Keratinocyte (primary cell): ENCODE measurements around the gene AGER. TPM values are rescaled to one million over a fixed set of nuclear protein-coding genes. Genes with fewer than 3 reads are reported as not detected.

Experiments used
- DNase-seq: peaks from one replicate; pipeline ENCODE4 v3.0.0-alpha.2; 2011; ENCODE audit warnings: low read depth, missing footprints, low spot score
- FAIRE-seq: peaks from 2 replicates; lab custom pipeline; 2011; peaks lifted over from hg19 to GRCh38; lab: Jason Lieb, UNC
- H2AFZ ChIP-seq: 2 replicates; pipeline ENCODE4 v1.6.0; 2012; ENCODE audit warnings: low read length, control low read depth, inconsistent platforms; ENCODE audit not compliant: control insufficient read depth
- H3K27ac ChIP-seq: 2 replicates; pipeline ENCODE4 v1.5.1; 2011; ENCODE audit warnings: low read length; ENCODE audit not compliant: control insufficient read depth, insufficient read depth
- H3K27me3 ChIP-seq: 3 replicates; pipeline ENCODE4 v1.6.0; 2011; ENCODE audit warnings: low read length; ENCODE audit not compliant: control insufficient read depth, insufficient read depth; ENCODE audit errors: extremely low read depth
- H3K36me3 ChIP-seq, 2 experiments: 2 replicates in 1 of 2; 3 replicates in 1 of 2; pipeline ENCODE4 v1.5.1; 2011; ENCODE audit warnings: low read length in 2 of 2, mild to moderate bottlenecking in 1 of 2; ENCODE audit not compliant: control insufficient read depth in 2 of 2, insufficient read depth in 2 of 2; ENCODE audit errors: extremely low read depth in 1 of 2
- H3K4me1 ChIP-seq: 3 replicates; pipeline ENCODE4 v1.5.1; 2011; ENCODE audit warnings: low read length; ENCODE audit not compliant: control insufficient read depth, insufficient read depth; ENCODE audit errors: extremely low read depth
- H3K4me2 ChIP-seq: 3 replicates; pipeline ENCODE4 v1.6.0; 2011; ENCODE audit warnings: low read depth, low read length; ENCODE audit not compliant: control insufficient read depth, insufficient read depth; ENCODE audit errors: extremely low read depth
- H3K4me3 ChIP-seq, 3 experiments: fragments of 200-600 bp in 1 of 3; sonication (generic) in 1 of 3; 2 replicates in 2 of 3; 3 replicates in 1 of 3; pipeline ENCODE4 v1.5.1; 2011 to 2016; ENCODE audit warnings: low read length in 3 of 3, mild to moderate bottlenecking in 3 of 3, control low read depth in 2 of 3, inconsistent platforms in 1 of 3, low read depth in 1 of 3, mixed read lengths in 1 of 3, mixed run types in 1 of 3, moderate library complexity in 1 of 3; ENCODE audit not compliant: control insufficient read depth in 2 of 3, insufficient read depth in 2 of 3; ENCODE audit errors: extremely low read depth in 1 of 3
- H3K79me2 ChIP-seq: 2 replicates; pipeline ENCODE4 v1.6.0; 2012; ENCODE audit warnings: low read length; ENCODE audit not compliant: control insufficient read depth, insufficient read depth
- H3K9ac ChIP-seq: 3 replicates; pipeline ENCODE4 v1.6.0; 2011; ENCODE audit warnings: low read length; ENCODE audit not compliant: control insufficient read depth, insufficient read depth; ENCODE audit errors: extremely low read depth
- H3K9me1 ChIP-seq: 3 replicates; pipeline ENCODE4 v1.6.0; 2011; ENCODE audit warnings: low read length; ENCODE audit not compliant: control insufficient read depth, insufficient read depth; ENCODE audit errors: extremely low read depth
- H3K9me3 ChIP-seq: 2 replicates; pipeline ENCODE4 v1.5.1; 2012; ENCODE audit warnings: low read depth, low read length; ENCODE audit not compliant: control insufficient read depth
- H4K20me1 ChIP-seq: 3 replicates; pipeline ENCODE4 v1.6.0; 2011; ENCODE audit warnings: low read length; ENCODE audit not compliant: control insufficient read depth, insufficient read depth; ENCODE audit errors: extremely low read depth
- CTCF ChIP-seq, 3 experiments: IDR thresholded peaks in 1 of 3; conservative IDR thresholded peaks in 1 of 3; optimal IDR thresholded peaks in 1 of 3; 2 replicates in 2 of 3; 3 replicates in 1 of 3; pipeline versions ENCODE3 to v1.5.1; 2011; ENCODE audit warnings: low read length in 3 of 3, mild to moderate bottlenecking in 3 of 3, moderate library complexity in 2 of 3, control low read depth in 1 of 3, inconsistent platforms in 1 of 3; ENCODE audit not compliant: insufficient read depth in 2 of 3; ENCODE audit errors: extremely low read depth in 1 of 3
- EZH2 ChIP-seq: IDR thresholded peaks from one replicate; pipeline ENCODE4 v1.6.1; 2012; ENCODE audit warnings: inconsistent platforms, mild to moderate bottlenecking, low read length, moderate library complexity
- dilution Hi-C: fragments of 300-500 bp; cut with MboI; formaldehyde crosslinking; loops from one replicate; pipeline ENCODE4 v1.7.0; 2020; ENCODE audit warnings: low sequenced_read_pairs; ENCODE audit not compliant: extremely low pct_ligation_motif_present
- polyA plus RNA-seq, 5 experiments: library from polyadenylated mRNA; depleted of rRNA in 3 of 5; stranded (reverse) in 3 of 5; stranded (forward) in 1 of 5; unstranded in 1 of 5; fragments of >200 nt; gene quantifications; 1 replicate in 1 of 5; 2 replicates in 3 of 5; 3 replicates in 1 of 5; pipeline versions ENCODE4 v1.2.1 to v1.2.3, GENCODE V29; 2011 to 2012; ENCODE audit warnings: missing spikeins in 2 of 5, low read depth in 1 of 5, low replicate concordance in 1 of 5

Gene AGER
- polyA plus RNA-seq, 1 donor (not counting 4 experiments of a cell fraction or from before 2014, with no cell fraction given): 2.4 TPM

- Histone ChIP-seq H3K79me2 (peaks cover 4% of the 10 kb centered on the region), H3K9ac (no peak overlapping the region), H4K20me1 (no peaks in the 10 kb centered on the region), H3K36me3 (peaks cover 19 to 23% of the 10 kb centered on the region in 2 experiments), H3K9me3 (no peaks in the 10 kb centered on the region), H3K27me3 (no peaks in the 10 kb centered on the region), H3K4me2 (no peak overlapping the region), H3K9me1 (no peaks in the 10 kb centered on the region), H3K4me3 (no peak overlapping the region), H3K4me1 (peaks cover 17% of the 10 kb centered on the region), H3K27ac (no peak overlapping the region), H2AFZ (no peak overlapping the region)
- no peak for TF ChIP-seq CTCF (optimal IDR thresholded peaks at IDR 0.05 in 1 of 3, IDR thresholded peaks at IDR 0.05 in 1 of 3, conservative IDR thresholded peaks at IDR 0.05 in 1 of 3; ENCODE audit: extremely low read depth in 1 of 3, insufficient read depth in 2 of 3, low read length in 3 of 3)
- no peak for TF ChIP-seq EZH2
- dilution Hi-C loops: no loop called here
- no peak for DNase-seq
- no peak for FAIRE-seq
Observed at GRCh38 chr6:32168807-32169591, 15.1 kb downstream of the AGER start.

- H3K36me3 ChIP-seq: peaks cover 19 to 23% of the 10 kb centered on the region in 2 experiments
- DNase-seq (no peak), FAIRE-seq (no peak)
- no peaks in the 10 kb centered on the region for H3K27me3 ChIP-seq
- H4K20me1 ChIP-seq: no peaks in the 10 kb centered on the region
- no peak overlapping the region for H3K9ac ChIP-seq
- H2AFZ ChIP-seq: no peak overlapping the region
- TF ChIP-seq CTCF (optimal IDR thresholded peaks at IDR 0.05 in 1 of 3, IDR thresholded peaks at IDR 0.05 in 1 of 3, conservative IDR thresholded peaks at IDR 0.05 in 1 of 3; ENCODE audit: extremely low read depth in 1 of 3, insufficient read depth in 2 of 3, low read length in 3 of 3) (no peak), EZH2 (no peak)
- H3K9me1 ChIP-seq: no peaks in the 10 kb centered on the region
- H3K27ac ChIP-seq: no peak overlapping the region
- peaks cover 12% of the 10 kb centered on the region for H3K4me1 ChIP-seq
- peaks cover 2% of the 10 kb centered on the region for H3K79me2 ChIP-seq
- H3K4me3 ChIP-seq: no peak overlapping the region
- no peak overlapping the region for H3K4me2 ChIP-seq
- no peaks in the 10 kb centered on the region for H3K9me3 ChIP-seq
- dilution Hi-C loops: no loop called here
Observed at GRCh38 chr6:32168350-32168749, 15.7 kb downstream of the AGER start.
